Glomerular visceral epithelial cell (primary cell): ENCODE measurements around the gene CST11.
A peak's percentile ranks its signal among the peaks of the same experiment; 100 is the strongest.

Source experiments
- DNase-seq: peaks from one replicate; pipeline ENCODE4 v3.0.0-alpha.2; 2016; ENCODE audit errors: extremely low spot score

Gene CST11

GRCh38 chr20:23453549-23454543 lies 1.2 kb upstream of the CST11 start:
- no peak for DNase-seq

- no peak for DNase-seq
These were observed 654 bp downstream of the CST11 start for GRCh38 chr20:23451956-23452487.

- no peak for DNase-seq
These were observed 1.8 kb downstream of the CST11 start for GRCh38 chr20:23450877-23451276.

- DNase-seq = peak; percentile 18
These were observed 3.3 kb downstream of the CST11 start for GRCh38 chr20:23449421-23449820.

GRCh38 chr20:23448167-23448566 lies 4.5 kb downstream of the CST11 start:
- DNase-seq = no peak

GRCh38 chr20:23446505-23446904 lies 6.2 kb downstream of the CST11 start:
- peak; percentile 24 for DNase-seq

GRCh38 chr20:23445596-23446217 lies 7.0 kb downstream of the CST11 start:
- peak; percentile 35 for DNase-seq

- no peak for DNase-seq
These were observed 7.8 kb downstream of the CST11 start for GRCh38 chr20:23444859-23445258.

- DNase-seq = no peak
These were observed 10.2 kb downstream of the CST11 start for GRCh38 chr20:23442436-23442835.

- peak; percentile 75 for DNase-seq
These were observed 10.8 kb downstream of the CST11 start for GRCh38 chr20:23441850-23442313.

GRCh38 chr20:23440004-23440403 lies 12.7 kb downstream of the CST11 start:
- no peak for DNase-seq

- no peak for DNase-seq
These were observed 14.0 kb downstream of the CST11 start for GRCh38 chr20:23438661-23439060.

GRCh38 chr20:23437126-23437899 lies 15.4 kb downstream of the CST11 start:
- DNase-seq = no peak

- no peak for DNase-seq
These were observed 16.0 kb downstream of the CST11 start for GRCh38 chr20:23436681-23437080.

GRCh38 chr20:23435626-23436539 lies 16.8 kb downstream of the CST11 start:
- DNase-seq = no peak

- DNase-seq = no peak
These were observed 18.0 kb downstream of the CST11 start for GRCh38 chr20:23434521-23435313.

GRCh38 chr20:23433628-23434027 lies 19.0 kb downstream of the CST11 start:
- no peak for DNase-seq

- DNase-seq = no peak
These were observed 27.5 kb downstream of the CST11 start for GRCh38 chr20:23425129-23425528.

GRCh38 chr20:23420943-23421931 lies 31.4 kb downstream of the CST11 start, which contains the start of gene NAPB:
Gene NAPB (minus strand): TSS chr20:23421488. CDS start chr20:23421402, 86 bp downstream.
- peak; percentile 93 for DNase-seq
